HFF-Myc (cell line): ENCODE measurements around the gene IL23A.
"Not testable (repeated sequence)": the region's sequence is repeated elsewhere in the genome, so short reads cannot be mapped to it uniquely, and the experiment has no call there.

Experiments used
- DNase-seq: peaks from one replicate; pipeline ENCODE4 v3.0.0-alpha.2; 2011; ENCODE audit warnings: low read depth; ENCODE audit errors: extremely low read depth
- H3K4me3 ChIP-seq: replicated peaks from 2 replicates; pipeline ENCODE4 v1.5.1; 2011; ENCODE audit warnings: low read depth, mild to moderate bottlenecking, control low read depth, low read length
- CTCF ChIP-seq: IDR thresholded peaks from 2 replicates; pipeline ENCODE4 v1.5.1; 2012; ENCODE audit warnings: mild to moderate bottlenecking, low read depth, low read length, control low read depth; ENCODE audit errors: missing control alignments

Gene IL23A

GRCh38 chr12:56334490-56334793 lies 4.2 kb upstream of the IL23A start:
- peak overlapping the region; percentile 59 for H3K4me3 ChIP-seq
- no peak for TF ChIP-seq CTCF
- no peak for DNase-seq

- not testable (repeated sequence) for DNase-seq, H3K4me3 ChIP-seq
These were observed 3.2 kb upstream of the IL23A start for GRCh38 chr12:56335527-56335926.

GRCh38 chr12:56336361-56337167 lies 2.1 kb upstream of the IL23A start:
- no peak for DNase-seq
- no peak for TF ChIP-seq CTCF

GRCh38 chr12:56337753-56338251 lies 882 bp upstream of the IL23A start:
- no peak overlapping the region for H3K4me3 ChIP-seq
- no peak for TF ChIP-seq CTCF
- no peak for DNase-seq

More at GRCh38 chr12:56336361-56337167, 2.1 kb upstream of the IL23A start:
- H3K4me3 ChIP-seq = no peak overlapping the region

- H3K4me3 ChIP-seq = no peak overlapping the region
- TF ChIP-seq CTCF = no peak
- no peak for DNase-seq
These were observed 406 bp downstream of the IL23A start for GRCh38 chr12:56339158-56339422.

GRCh38 chr12:56341616-56342015 lies 2.9 kb downstream of the IL23A start:
- DNase-seq = no peak
- TF ChIP-seq CTCF = no peak
- no peak overlapping the region for H3K4me3 ChIP-seq

GRCh38 chr12:56342290-56342689 lies 3.6 kb downstream of the IL23A start:
- not testable (repeated sequence) for DNase-seq

GRCh38 chr12:56346675-56347074 lies 8.0 kb downstream of the IL23A start:
- H3K4me3 ChIP-seq = no peak overlapping the region
- TF ChIP-seq CTCF = no peak
- DNase-seq = no peak

More at GRCh38 chr12:56342290-56342689, 3.6 kb downstream of the IL23A start:
- H3K4me3 ChIP-seq = not testable (repeated sequence)

- DNase-seq, H3K4me3 ChIP-seq: not testable (repeated sequence)
These were observed 8.6 kb downstream of the IL23A start for GRCh38 chr12:56347255-56347654.
